ENCODE measurements around the gene ZBTB46.
"Not testable (repeated sequence)": the region's sequence is repeated elsewhere in the genome, so short reads cannot be mapped to it uniquely, and the experiment has no call there.

The ZBTB46 gene

GRCh38 chr20:63732118-63733095 lies 98.7 kb downstream of the ZBTB46 start:
- DNase-seq, result no peak

- DNase-seq, result no peak
Measured at GRCh38 chr20:63731410-63731809, 99.7 kb downstream of the ZBTB46 start.

- DNase-seq, result not testable (repeated sequence)
Measured at GRCh38 chr20:63730189-63730733, 100.8 kb downstream of the ZBTB46 start.

GRCh38 chr20:63722967-63723622 lies 108.0 kb downstream of the ZBTB46 start:
- not testable (repeated sequence) for DNase-seq

- DNase-seq, result no peak
Measured at GRCh38 chr20:63718996-63719395, 112.1 kb downstream of the ZBTB46 start.

- no peak for DNase-seq
Measured at GRCh38 chr20:63714858-63715257, 116.2 kb downstream of the ZBTB46 start.

- DNase-seq, result no peak
Measured at GRCh38 chr20:63712191-63712590, 118.9 kb downstream of the ZBTB46 start.

GRCh38 chr20:63711085-63711645 lies 119.9 kb downstream of the ZBTB46 start:
- no peak for DNase-seq

- DNase-seq, result no peak
Measured at GRCh38 chr20:63709149-63709527, 121.9 kb downstream of the ZBTB46 start.

GRCh38 chr20:63708301-63709148 lies 122.5 kb downstream of the ZBTB46 start:
- no peak for DNase-seq

GRCh38 chr20:63707558-63708300 lies 123.3 kb downstream of the ZBTB46 start, which contains the start of the genes ARFRP1 and ZGPAT:
ARFRP1 (minus strand) TSS chr20:63707976; CDS start chr20:63707091, 885 bp downstream.
ZGPAT (plus strand) TSS chr20:63708039; CDS start chr20:63708581, 542 bp downstream.
- peak; percentile 88 for DNase-seq

GRCh38 chr20:63706852-63707557 lies 124.1 kb downstream of the ZBTB46 start:
- peak; percentile 70 for DNase-seq

- no peak for DNase-seq
Measured at GRCh38 chr20:63706027-63706695, 124.9 kb downstream of the ZBTB46 start.

GRCh38 chr20:63705232-63706026 lies 125.6 kb downstream of the ZBTB46 start:
- no peak for DNase-seq

- DNase-seq, result no peak
Measured at GRCh38 chr20:63704749-63705117, 126.3 kb downstream of the ZBTB46 start.

- no peak for DNase-seq
Measured at GRCh38 chr20:63703976-63704748, 126.9 kb downstream of the ZBTB46 start.

- no peak for DNase-seq
Measured at GRCh38 chr20:63703471-63703975, 127.5 kb downstream of the ZBTB46 start.

GRCh38 chr20:63702751-63703470 lies 128.2 kb downstream of the ZBTB46 start:
- DNase-seq, result no peak

All from stimulated activated CD4-positive, alpha-beta T cell treated with anti-CD3 and anti-CD28 coated beads, Interleukin-4, amount 100 ng/mL, for 24 hours (primary cell).